ENCODE measurements around the gene NOPCHAP1. TPM values are rescaled to one million over a fixed set of nuclear protein-coding genes. Genes with fewer than 3 reads are reported as not detected.

The NOPCHAP1 gene
- polyA plus RNA-seq, 1 donor: 11.7 TPM

- no peak for DNase-seq
These were observed 31.9 kb downstream of the NOPCHAP1 start for GRCh38 chr12:105018012-105018411.

DNA sequence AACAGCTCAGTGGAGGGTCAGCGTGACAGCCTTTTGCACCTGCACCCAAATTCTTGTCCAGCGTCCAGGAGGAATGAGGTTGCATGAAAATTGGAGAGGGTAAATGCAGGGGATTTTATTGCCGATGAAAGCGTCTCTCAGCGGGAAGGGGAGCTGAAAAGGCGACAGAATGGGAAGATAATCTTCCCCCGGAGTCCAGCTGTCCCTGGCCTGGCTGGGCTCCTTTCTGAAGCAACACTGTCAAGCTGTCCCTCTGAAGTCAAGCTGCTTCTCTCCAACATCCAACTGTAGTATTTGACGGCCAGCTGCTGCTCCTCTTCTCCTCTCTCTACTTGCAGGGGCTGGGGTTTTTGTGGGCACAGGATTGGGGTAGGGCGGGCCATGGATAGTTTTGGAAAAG, 32.7 kb downstream of the NOPCHAP1 start:
- DNase-seq: no peak

GRCh38 chr12:105020241-105020962, 34.3 kb downstream of the NOPCHAP1 start:
- no peak for DNase-seq

DNA sequence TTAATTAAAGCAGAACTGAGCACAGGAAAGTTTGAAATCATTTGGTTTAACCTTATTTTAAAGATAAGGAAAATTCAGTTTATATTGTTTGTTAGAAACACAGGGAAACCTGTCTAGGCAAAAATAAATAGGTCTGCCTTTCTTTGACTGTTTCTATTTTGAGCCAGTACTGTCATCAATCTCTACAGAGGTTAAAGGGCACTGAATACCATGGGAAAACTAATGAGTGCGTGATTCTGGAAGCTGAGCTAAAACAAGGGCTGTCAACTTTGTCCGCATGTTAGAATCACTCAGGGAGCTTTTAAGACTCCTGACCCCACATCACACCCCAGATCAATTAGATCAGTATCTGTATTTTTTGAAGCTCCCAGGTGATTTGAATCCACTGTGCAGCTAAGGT, 38.8 kb downstream of the NOPCHAP1 start:
- peak; percentile 14 for DNase-seq

- peak; percentile 77 for DNase-seq
These were observed 39.8 kb downstream of the NOPCHAP1 start for GRCh38 chr12:105025890-105026289.

DNA sequence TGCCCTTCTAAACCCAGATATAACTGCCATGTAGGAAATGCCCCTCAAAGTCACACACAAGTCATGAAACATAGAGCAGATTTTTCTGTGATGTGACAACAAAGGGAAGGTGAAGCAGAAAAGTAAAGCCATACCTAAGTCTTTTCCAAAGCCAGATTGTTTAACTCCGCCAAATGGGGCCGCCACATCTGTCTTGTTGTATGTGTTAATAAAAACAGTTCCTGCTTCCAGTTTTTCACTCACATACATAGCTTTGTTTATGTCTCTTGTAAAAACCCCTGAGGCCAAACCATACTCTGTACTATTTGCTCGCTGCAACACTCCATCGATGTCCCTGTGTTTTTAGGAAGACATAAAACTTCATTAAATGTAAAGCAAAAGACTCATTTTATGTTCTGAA, 40.3 kb downstream of the NOPCHAP1 start:
- peak; percentile 48 for DNase-seq

DNA sequence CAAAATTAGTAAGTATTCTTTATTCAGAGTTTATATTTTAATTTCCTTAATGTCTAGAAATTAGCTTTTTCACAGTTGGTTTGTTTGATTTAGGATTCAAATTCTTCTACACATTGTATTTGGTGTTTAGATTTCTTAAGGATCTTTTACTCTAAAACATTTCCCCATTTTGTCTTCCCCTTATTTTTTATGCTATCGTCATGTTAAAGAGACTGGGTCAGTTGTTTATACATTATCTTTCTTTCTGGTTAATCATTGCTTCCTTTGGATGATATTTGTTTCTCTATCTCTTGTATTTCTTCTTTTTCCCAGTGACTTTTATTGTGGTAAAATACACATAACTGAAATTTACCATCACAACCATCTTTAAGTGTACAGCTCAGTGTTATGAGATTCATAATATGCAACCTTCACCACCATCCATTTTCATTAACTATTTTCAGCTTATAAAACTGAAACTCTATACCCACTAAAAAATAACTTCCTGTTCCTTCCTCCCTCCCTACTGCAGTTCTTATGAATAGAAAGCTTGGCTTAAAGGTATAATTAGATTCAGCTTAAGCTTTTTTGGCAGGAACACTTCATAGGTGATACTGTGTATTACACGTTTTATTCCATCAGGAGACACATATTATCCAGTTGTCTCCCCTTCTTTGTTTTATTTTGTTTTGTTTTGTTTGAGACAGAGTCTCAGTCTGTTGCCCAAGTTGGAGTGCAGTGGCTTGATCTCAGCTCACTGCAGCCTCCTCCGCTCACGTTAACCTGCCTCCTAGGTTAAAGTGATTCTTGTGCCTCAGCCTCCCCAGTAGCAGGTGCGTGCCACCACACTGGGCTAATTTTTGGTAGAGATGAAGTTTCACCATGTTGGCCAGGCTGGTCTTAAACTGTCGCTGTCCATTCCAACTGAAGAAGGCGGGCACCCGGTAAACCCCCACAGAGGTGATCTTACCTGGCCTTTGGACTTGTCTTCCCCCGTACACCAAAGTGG, 45.0 kb downstream of the NOPCHAP1 start:
- no peak for DNase-seq

GRCh38 chr12:105032703-105033357, 46.7 kb downstream of the NOPCHAP1 start:
- no peak for DNase-seq

- DNase-seq: no peak
These were observed 47.7 kb downstream of the NOPCHAP1 start for GRCh38 chr12:105033851-105034250.

Other genes with a start within 250 kb of the NOPCHAP1 start
- 6.6 TPM for gene SLC41A2, start 28.0 kb upstream of the NOPCHAP1 start, polyA plus RNA-seq (ENCODE audit: insufficient read length)
- 1.2 TPM for gene ALDH1L2, start 98.1 kb downstream of the NOPCHAP1 start, polyA plus RNA-seq (ENCODE audit: insufficient read length)
- 79.2 TPM for gene WASHC4, start 121.4 kb downstream of the NOPCHAP1 start, polyA plus RNA-seq (ENCODE audit: insufficient read length)
- gene APPL2, start 249.9 kb downstream of the NOPCHAP1 start, polyA plus RNA-seq (ENCODE audit: insufficient read length): 118 TPM

Data from left kidney (tissue), 2 donors.